SW 1271 (cell line): Measurements from ENCODE around the gene HPS6.
"Not testable (repeated sequence)": the region's sequence is repeated elsewhere in the genome, so short reads cannot be mapped to it uniquely, and the experiment has no call there.

Experiments used
- DNase-seq, 2 experiments: peaks; one replicate each; lab custom pipeline; 2025; lab: John Stamatoyannopoulos, UW

The HPS6 gene

DNA sequence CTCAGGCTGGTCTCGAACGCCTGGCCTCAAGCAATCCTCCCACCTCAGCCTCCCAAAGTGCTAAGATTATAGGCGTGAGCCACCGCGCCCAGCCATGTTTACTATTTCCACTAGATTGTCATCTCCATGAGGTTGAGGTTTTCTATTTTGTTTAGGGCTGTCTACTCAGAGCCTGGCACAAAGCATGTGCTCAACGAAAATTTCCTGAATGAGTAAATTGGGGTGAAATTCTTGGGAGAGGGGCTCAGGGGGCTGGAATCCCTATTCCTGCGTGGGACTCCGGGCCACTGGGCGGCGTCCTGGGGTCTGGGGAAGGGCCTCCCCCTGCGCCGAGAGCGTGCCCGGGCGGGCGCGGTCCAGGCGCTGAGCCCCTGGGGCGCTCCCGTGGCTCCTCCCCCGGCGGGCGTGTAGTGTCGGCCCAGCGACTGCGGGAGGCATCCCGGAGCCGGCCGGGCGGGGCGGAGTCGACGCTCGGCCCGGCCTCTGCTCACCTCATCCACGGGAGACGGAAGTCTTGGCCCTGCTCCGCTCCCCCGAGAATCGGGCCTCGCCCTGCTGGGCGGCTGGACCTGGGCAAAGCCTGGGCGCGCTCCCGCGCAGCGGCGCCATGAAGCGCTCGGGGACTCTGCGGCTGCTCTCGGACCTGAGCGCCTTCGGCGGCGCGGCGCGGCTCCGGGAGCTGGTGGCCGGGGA, at the start of gene HPS6:
TSS of gene HPS6 (plus strand) at position 482 of the 693 bp plus-strand sequence. CDS start at position 608, 126 bp downstream.
- peak; percentile 42 to 65 for DNase-seq

DNA sequence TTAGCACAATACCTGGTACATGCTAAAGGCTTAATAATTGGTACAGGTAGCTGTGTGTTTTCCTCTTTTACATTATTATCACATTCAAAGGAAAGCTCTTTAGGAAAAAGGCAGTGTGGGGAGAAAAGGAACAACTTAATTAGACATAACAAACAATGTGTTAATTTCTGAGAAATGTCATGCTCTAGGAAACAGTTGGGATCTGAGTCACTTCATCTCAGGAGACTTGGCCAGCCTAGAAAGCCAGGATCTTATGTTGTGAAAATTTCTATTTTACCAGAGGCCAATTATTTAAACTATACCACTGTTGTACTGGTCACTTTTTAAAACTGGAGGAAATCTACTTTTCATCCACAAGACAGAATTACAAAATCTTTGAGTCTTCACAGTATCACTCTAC, 48.7 kb upstream of the HPS6 start:
- no peak for DNase-seq

DNA sequence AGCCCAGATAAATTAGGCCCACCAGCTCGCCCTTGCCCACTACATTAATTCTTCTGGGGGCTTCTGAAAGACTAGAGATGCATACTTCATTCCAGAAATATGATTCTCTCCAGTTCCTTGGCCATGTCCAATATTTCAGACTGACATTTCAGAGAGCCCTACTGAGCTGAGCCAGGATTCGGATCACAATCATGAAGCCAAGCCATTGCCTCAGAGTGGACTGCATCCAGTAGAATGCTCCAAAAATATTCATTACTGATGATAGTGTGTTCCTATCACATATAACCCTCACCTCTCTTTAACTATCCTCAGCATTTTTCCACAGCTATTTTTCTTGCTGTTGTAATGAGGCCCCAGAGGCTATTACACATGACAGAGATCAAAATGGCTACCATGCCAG, 47.9 kb upstream of the HPS6 start:
- no peak for DNase-seq

DNA sequence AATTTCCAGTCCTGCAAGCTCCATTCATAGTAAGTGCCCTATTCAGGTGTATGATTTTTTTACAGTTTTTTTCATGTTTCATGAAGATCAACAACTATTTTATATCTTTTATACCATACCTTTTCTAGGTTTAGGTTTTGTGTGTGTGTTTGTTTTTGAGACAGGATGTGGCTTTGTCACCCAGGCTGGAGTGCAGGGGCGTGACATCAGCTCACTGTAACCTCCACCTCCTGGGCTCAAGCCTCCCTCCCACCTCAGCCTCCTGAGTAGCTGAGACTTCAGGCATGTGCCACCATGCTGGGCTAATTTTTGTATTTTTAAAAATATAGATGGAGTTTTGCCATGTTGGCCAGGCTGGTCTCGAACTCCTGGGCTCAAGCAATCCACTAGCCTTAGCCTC, 44.2 kb upstream of the HPS6 start:
- DNase-seq = no peak

DNA sequence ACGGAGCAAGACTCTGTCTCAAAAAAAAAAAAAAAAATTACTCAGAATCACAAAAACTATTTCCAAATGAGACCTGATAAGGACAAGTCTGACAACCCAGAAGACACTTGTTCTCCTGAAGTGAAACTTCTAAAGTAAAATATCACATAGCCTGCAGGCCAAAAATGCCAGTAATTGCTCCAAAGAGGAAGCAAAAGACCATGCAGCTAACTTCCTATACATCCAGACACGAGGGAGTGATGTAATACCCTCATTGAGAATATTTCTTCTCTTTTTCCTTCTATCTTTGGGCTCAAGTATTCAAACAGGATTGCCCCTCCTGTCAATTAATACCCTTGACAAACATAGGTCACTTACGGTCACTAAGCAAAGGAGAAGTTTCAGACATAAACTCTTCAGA, 40.4 kb upstream of the HPS6 start:
- DNase-seq = no peak

DNA sequence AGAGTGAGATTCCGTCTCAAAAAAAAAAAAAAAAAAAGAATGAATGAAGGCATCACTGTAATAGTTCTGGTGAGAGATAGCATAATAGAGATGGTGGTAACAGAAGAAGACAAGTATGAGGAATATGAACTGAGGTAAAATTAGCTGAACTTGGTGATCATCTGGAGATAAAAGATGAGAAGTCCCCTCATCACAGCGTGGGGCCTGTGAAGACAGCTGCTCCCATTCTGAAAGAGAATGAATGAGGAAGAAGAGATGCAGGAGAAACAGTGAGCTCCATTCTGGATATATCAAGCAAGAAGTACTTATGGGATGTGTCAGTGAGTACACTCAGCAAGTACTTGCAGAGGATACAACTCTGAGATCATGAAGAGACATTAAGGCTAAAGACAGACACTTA, 37.9 kb upstream of the HPS6 start:
- DNase-seq = no peak

DNA sequence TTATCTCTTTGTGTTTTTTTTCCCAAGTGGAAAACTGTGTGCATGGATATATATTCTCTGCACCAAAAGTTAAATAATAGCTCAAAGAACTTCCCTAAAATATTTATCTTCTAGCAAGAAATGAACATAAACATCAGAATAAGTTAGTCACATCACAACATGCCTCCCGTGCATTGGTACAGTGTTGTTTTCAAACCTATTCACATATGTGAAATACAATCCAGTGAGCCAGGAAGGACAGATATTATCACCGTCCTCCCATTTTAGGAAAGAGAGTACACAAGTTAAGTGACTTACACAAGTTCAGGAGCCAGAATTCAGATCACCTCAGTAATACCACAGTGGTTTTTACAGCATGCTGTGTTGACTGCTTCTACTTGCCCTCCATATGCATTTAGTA, 31.4 kb upstream of the HPS6 start:
- no peak for DNase-seq

DNA sequence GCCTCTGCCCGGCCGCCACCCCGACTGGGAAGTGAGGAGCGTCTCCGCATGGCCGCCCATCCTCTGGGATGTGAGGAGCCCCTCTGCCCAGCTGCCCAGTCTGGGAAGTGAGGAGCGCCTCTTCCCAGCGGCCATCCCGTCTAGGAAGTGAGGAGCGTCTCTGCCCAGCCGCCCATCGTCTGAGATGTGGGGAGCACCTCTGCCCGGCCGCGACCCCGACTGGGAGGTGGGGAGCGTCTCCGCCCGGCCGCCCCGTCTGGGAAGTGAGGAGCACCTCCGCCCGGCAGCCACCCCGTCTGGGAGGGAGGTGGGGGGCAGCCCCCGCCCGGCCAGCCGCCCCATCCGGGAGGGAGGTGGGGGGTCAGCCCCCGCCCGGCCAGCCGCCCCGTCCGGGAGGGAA, 29.3 kb upstream of the HPS6 start:
- not testable (repeated sequence) for DNase-seq

DNA sequence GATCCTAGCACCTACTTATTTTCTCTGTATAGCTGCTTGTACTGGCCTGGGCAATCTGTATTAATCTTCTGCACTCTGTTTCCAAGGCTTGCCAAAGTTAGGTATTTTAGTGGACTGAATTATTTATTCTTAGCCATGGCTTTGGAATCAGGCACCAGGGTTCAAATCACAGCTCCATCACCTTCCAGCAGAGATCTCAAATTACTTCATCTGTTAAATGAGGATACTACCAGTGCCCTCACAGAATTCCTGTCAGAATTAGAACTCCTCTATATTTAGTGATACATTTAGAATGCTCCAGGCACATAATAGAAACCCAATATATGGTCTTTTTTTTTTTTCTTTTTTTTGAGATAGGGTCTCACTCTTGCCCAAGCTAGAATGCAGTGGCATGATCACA, 26.7 kb upstream of the HPS6 start:
- DNase-seq = no peak

DNA sequence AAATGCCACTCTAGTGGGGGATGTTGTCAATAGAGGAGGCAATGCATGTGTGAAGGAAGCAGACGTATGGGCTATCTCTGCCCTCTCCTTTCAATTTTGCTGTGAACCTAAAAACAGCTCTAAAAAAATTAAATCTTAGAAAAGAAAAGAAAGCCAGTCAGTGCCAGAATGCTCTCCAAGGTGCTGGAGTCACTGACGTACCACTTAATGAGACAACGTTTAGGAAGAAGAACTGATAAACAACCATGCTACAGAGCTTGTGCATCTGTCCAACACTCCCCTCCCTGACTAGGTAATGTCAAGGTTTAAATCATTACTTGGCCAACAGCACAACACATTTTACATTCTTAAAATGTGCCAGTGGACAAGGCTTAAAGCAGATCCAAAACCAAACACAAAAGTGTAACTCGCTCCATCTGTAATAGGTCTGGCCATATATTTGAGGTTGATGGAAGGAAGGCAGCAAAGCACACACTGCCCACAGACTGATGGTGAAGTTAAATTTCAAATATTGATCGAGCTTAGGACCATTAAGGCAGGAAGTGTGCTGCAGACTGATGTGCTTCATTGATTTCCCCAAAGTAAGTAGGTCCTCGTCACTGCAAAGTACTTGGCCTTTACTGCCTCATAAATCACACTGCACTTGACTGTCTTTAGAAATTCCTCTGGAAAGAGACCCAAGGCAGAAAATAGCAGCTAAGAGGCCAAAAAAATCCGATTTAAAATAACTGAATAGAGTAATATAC, 24.7 kb upstream of the HPS6 start:
- no peak for DNase-seq

DNA sequence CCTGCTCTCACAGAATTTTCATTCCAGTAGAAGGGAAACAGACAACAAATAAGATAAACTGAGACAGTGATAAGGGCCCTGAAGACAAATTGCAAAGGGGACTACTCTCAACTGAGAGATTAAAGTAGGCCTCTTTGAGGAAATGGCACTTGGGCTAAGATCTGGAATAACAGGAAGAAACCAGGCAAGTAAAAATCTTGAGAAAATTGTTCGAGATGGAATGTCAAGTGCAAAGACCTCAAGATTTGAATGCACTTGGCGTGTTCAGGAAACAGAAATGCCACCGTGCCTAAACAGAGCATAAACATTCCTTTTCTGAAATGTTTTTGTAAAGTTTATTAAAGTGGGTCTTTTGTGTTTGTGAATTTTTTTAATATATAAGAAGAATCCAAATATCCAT, 19.9 kb upstream of the HPS6 start:
- no peak for DNase-seq

DNA sequence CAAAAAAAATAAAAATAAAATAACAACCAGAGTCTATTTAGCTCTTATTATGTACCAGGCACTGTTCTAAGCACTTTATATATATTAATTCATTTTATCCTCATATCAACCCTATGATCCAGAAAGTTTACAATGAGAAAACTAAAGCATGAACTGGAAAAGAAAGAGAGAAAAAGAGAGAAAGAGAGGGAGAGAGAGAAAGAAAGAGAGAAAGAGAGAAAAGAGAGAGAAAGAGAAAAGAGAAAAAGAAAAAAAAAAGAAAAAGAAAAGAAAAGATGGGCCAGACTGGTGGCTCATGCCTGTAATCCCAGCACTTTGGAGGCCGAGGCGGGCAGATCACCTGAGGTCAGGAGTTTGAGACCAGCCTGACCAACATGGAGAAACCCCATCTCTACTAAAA, 19.1 kb upstream of the HPS6 start:
- no peak for DNase-seq

DNA sequence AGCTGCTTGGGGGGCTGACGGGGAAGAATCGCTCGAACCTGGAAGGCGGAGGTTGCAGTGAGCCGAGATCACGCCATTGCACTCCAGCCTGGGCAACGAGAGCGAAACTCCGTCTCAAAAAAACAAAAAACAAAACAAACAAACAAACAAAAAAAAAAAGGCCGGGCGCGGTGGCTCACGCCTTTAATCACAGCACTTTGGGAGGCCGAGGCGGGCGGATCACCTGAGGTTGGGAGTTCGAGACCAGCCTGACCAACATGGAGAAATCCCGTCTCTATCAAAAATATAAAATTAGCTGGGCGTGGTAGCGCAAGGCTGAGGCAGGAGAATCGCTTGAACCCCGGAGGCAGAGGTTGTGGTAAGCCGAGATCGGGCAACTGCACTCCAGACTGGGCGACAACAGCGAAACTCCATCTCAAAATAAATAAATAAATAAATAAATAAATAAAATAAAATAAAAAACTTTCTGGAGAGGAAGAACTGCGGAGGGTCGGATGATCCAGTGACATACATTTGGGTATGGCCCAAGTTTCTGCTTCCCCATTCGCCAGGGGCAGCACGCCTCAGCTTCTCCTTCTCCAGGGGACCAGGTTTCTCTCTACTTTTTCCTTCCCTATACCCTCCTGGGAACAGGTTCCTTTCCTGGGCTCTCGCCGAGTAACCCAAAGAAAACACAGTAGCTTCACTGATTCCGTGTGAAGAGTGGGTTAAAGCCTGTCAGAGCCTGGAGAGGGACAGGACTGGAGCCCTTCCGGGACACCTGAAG, 10.1 kb upstream of the HPS6 start:
- DNase-seq = not testable (repeated sequence)

DNA sequence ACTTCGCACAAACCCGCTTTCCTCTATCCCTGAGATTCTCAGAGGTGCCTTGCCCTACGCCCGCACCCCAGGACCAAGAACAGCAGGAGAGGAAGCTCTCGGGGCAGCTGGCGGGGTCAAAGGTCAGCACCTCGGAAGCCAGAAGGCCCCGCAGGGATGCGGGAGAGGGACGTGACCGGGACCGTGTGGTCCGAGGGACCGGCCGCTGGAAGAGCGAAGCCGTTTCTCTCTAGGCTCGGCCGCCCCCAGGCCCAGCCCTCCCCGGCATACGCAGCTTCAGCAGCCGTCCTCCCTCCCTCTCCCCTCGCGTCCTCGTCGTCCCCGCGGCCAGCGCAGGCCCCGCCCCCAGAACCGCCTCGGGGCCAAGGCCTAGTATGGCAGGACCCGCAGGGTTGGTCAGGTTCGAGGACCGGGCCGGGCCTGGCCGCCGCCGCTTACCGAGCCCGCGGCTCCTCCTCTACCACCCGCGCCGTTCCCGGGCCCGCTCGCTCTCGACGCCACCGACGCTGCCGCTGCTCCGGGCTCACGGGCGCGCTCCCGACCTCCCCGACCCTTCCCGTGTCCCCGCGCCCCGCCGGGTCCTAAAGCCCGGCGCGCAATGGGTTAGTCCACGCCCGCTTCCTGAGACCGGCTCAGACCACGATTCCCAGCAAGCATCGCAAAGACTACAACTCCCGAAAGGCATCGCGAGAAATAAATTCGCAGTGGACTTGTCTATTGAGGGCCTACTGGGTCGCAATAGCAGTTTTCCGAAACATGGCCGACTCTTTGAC, 9.3 kb upstream of the HPS6 start, which contains the start of gene ARMH3:
TSS of gene ARMH3 (minus strand) at position 527 of the 773 bp plus-strand sequence. CDS start 16,059 bp downstream, outside the sequence.
- DNase-seq = peak; percentile 85 to 90

DNA sequence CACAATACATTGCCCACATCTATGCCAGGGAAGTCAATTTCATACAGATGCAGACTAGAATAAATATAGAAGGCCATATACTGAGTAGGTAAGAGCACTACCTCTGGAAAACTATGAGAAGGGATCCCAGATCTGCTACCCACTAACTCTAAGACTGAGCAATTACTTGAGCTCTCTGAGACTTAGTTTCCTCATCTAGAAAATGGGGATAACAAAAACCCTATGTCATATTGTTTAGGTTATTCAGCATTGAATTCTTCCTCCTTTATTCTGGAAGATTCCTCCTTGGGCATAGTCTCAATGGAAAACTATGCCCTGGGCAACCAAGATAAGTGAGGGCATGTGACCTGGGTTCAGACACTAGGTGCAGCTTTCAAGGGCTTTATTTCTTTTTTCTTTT, 5.2 kb upstream of the HPS6 start:
- no peak for DNase-seq

DNA sequence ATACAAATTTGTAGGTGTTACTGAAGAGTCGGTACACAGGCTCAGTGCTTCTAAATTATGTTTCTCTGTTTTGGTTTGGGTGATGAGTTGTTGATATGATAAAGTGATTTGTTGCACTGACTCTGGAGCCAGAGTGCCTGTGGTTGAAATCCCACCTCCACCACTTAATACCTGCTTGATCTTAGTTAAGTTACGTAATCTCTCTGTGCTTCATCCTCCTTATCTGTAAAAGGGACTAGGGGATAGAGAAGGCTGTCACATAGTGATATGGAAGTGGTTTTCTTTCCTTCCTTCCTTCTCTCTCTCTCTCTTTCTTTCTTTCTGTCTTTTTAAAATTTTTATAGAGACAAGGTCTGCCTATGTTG, 664 bp upstream of the HPS6 start:
- DNase-seq = no peak

DNA sequence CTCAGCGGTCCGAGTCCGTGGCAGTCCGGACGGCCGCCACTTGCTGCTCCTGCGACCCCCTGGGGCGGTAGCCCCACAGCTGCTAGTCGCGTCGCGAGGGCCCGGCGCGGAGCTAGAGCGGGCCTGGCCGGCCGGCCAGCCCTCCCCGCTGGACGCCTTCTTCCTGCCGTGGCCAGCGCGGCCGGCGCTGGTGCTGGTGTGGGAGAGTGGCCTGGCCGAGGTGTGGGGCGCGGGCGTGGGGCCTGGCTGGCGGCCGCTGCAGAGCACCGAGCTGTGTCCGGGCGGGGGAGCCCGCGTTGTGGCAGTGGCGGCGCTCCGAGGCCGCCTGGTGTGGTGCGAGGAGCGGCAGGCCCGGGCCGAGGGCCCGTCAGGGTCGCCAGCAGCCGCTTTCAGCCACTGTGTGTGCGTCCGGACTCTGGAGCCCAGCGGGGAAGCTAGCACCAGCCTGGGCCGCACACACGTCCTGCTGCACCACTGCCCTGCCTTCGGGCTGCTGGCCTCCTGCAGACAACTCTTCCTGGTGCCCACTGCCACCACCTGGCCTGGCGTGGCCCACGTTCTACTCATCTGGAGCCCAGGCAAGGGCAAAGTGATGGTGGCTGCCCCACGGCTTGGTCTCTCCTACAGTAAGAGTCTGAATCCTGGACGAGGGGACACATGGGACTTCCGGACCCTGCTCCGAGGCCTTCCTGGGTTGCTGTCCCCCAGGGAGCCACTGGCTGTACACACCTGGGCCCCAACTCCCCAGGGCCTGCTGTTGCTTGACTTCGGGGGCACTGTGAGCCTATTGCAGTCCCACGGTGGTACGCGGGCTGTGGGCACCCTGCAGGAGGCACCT, 631 bp downstream of the HPS6 start:
- no peak for DNase-seq

DNA sequence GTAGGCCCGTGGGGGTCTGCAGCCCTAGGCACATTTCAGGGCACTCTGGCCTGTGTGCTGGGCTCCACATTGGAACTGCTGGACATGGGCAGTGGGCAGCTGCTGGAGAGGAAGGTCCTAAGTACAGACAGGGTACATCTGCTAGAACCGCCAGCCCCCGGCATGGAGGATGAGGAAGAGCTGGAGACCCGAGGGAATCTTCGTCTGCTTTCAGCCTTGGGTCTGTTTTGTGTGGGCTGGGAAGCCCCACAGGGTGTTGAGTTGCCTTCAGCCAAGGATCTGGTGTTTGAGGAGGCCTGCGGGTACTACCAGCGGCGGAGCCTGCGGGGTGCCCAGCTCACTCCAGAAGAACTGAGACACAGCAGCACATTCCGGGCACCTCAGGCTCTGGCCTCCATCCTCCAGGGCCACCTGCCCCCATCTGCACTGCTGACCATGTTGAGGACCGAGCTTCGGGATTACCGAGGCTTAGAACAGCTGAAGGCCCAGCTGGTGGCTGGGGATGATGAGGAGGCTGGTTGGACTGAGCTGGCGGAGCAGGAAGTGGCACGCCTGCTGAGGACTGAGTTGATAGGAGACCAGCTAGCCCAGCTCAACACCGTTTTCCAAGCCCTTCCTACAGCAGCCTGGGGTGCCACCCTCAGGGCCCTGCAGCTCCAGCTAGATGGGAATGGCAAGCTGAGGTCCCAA, 1.4 kb downstream of the HPS6 start:
- DNase-seq = no peak

DNA sequence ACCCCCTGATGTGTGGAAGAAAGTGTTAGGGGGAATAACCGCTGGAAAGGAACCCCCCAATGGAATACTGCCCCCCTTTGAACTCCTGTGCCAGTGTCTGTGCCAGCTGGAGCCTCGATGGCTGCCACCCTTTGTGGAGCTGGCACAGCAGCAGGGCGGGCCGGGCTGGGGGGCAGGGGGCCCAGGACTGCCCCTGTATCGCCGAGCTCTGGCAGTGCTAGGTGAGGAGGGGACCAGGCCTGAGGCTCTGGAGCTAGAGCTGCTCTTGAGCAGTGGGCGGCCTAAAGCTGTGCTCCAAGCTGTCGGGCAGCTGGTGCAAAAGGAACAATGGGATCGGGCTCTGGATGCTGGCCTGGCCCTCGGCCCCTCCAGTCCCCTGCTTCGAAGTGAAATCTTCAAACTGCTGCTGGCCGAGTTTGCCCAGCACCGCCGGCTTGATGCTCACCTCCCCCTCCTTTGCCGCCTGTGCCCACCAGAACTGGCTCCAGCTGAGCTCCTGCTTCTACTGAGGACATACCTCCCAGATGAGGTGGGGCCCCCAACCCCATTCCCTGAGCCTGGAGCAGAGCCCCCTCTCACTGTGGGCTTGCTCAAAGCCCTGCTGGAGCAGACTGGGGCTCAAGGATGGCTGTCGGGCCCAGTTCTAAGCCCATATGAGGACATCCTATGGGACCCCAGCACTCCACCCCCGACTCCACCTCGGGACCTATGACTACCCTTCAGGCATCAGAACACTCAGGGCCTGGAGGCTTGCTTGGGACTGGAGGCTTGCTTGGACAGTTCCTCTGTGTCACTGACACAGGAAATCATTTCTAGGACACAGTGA, 2.2 kb downstream of the HPS6 start:
- DNase-seq = no peak

DNA sequence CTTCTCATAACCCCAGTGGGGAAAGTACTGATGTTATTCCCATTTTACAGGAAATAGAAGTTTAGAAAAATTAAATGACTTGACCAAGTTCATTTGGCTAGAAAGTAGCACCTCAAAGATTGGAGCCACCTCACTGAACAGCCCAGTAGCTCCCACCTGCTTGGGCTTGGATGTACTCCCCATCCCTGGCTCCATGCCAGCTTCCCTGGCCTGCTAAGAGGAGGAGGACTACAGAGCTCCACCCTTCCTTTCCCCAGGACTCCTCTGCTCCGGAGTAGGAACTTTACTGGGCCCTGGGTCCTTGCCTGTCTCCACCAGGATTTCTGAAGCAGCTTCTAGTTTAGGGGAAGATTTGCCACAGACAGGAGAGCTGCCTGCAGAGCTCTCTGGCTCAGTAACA, 3.1 kb downstream of the HPS6 start:
- no peak for DNase-seq
